SU-DHL-6 (cell line): Measurements from ENCODE around the gene CACNA1B.

Experiments
- H2AFZ ChIP-seq: fragments of 200-600 bp; sonication (generic); 2 replicates; pipeline ENCODE4 v1.6.1; 2014; ENCODE audit warnings: low read depth, mild to moderate bottlenecking, moderate library complexity, mixed read lengths, antibody characterized with exemption, low read length; ENCODE audit not compliant: severe bottlenecking
- H3F3A ChIP-seq: fragments of 200-600 bp; shearing (Covaris generic); 2 replicates; pipeline ENCODE4 v1.6.0; 2016; ENCODE audit warnings: antibody characterized with exemption, mild to moderate bottlenecking; ENCODE audit not compliant: insufficient read depth
- H3K27ac ChIP-seq: fragments of 200-600 bp; sonication (generic); 2 replicates; pipeline ENCODE4 v1.5.1; 2016; ENCODE audit warnings: low read depth, mild to moderate bottlenecking, low read length, moderate library complexity, mixed read lengths
- H3K27me3 ChIP-seq: fragments of 200-600 bp; sonication (generic), shearing (Covaris generic); 2 replicates; pipeline ENCODE4 v1.6.0; 2014; ENCODE audit warnings: mild to moderate bottlenecking, low read length
- H3K36me3 ChIP-seq: fragments of 200-600 bp; sonication (generic); 2 replicates; pipeline ENCODE4 v1.6.1; 2014; ENCODE audit warnings: mild to moderate bottlenecking, low read length, mixed read lengths
- H3K4me2 ChIP-seq: fragments of 300-600, 200-600 bp; shearing (Covaris generic), sonication (generic); 2 replicates; pipeline ENCODE4 v1.6.0; 2014; ENCODE audit warnings: low read length, low read depth, mild to moderate bottlenecking; ENCODE audit not compliant: poor library complexity, severe bottlenecking
- H3K4me3 ChIP-seq: fragments of 200-600 bp; sonication (generic); 2 replicates; pipeline ENCODE4 v1.5.1; 2014; ENCODE audit warnings: antibody characterized with exemption, low read length, mild to moderate bottlenecking, mixed read lengths; ENCODE audit not compliant: insufficient read depth, poor library complexity, severe bottlenecking
- H3K79me2 ChIP-seq: fragments of 200-600 bp; sonication (generic); 2 replicates; pipeline ENCODE4 v1.6.1; 2014; ENCODE audit warnings: mild to moderate bottlenecking, low read length, moderate library complexity; ENCODE audit not compliant: insufficient read depth
- H3K9ac ChIP-seq: fragments of 200-600 bp; sonication (generic); 2 replicates; pipeline ENCODE4 v1.7.0; 2014; ENCODE audit warnings: mild to moderate bottlenecking, low read length
- H3K9me2 ChIP-seq: fragments of 200-600 bp; sonication (generic); replicated peaks from 2 replicates; pipeline ENCODE4 v1.6.1; 2014; ENCODE audit warnings: low read length; ENCODE audit not compliant: insufficient read depth
- H3K9me3 ChIP-seq: fragments of 200-600 bp; sonication (generic); 2 replicates; pipeline ENCODE4 v1.6.1; 2014; ENCODE audit warnings: low read length, mixed read lengths; ENCODE audit not compliant: insufficient read depth
- H4K20me1 ChIP-seq: fragments of 200-600 bp; sonication (generic); 2 replicates; pipeline ENCODE4 v1.6.1; 2014; ENCODE audit warnings: low read depth, mild to moderate bottlenecking, antibody characterized with exemption, low read length, moderate library complexity, mixed read lengths
- CTCF ChIP-seq: fragments of 200-600 bp; sonication (generic); IDR thresholded peaks from one replicate; pipeline ENCODE4 v1.5.1; 2017; ENCODE audit warnings: antibody characterized with exemption, mild to moderate bottlenecking, low read length, moderate library complexity; ENCODE audit not compliant: insufficient read depth, poor library complexity, severe bottlenecking
- EZH2phosphoT487 ChIP-seq: fragments of 200-600 bp; sonication (generic), shearing (Covaris generic); conservative IDR thresholded peaks from 2 replicates; pipeline ENCODE4 v1.6.1; 2018; ENCODE audit warnings: mild to moderate bottlenecking, antibody characterized with exemption, low read length, moderate library complexity, mixed read lengths

CACNA1B gene

GRCh38 chr9:138120511-138121437 lies 243.2 kb downstream of the CACNA1B start:
- TF ChIP-seq EZH2phosphoT487, result no peak
- TF ChIP-seq CTCF, result no peak
- Histone ChIP-seq H3K9ac (no peak overlapping the region), H2AFZ (no peak overlapping the region), H4K20me1 (no peaks in the 10 kb centered on the region), H3K27me3 (no peaks in the 10 kb centered on the region), H3K9me2 (no peaks in the 10 kb centered on the region), H3F3A (no peaks in the 10 kb centered on the region), H3K9me3 (no peaks in the 10 kb centered on the region; the same call in 1 of the 2 replicates), H3K4me3 (no peak overlapping the region), H3K27ac (no peak overlapping the region), H3K4me2 (no peak overlapping the region), H3K36me3 (no peaks in the 10 kb centered on the region), H3K79me2 (no peaks in the 10 kb centered on the region)

GRCh38 chr9:138121438-138122050 lies 244.0 kb downstream of the CACNA1B start:
- no peak overlapping the region for H3K27ac ChIP-seq
- no peaks in the 10 kb centered on the region for H3K27me3 ChIP-seq
- H3K36me3 ChIP-seq, result no peaks in the 10 kb centered on the region
- no peak overlapping the region for H3K4me2 ChIP-seq
- H3K9ac ChIP-seq, result no peak overlapping the region
- TF ChIP-seq EZH2phosphoT487, result no peak
- H3F3A ChIP-seq, result no peaks in the 10 kb centered on the region
- H3K79me2 ChIP-seq, result no peaks in the 10 kb centered on the region
- H3K9me3 ChIP-seq, result no peaks in the 10 kb centered on the region; the same call in 1 of the 2 replicates
- no peaks in the 10 kb centered on the region for H4K20me1 ChIP-seq
- no peaks in the 10 kb centered on the region for H3K9me2 ChIP-seq
- H2AFZ ChIP-seq, result no peak overlapping the region
- H3K4me3 ChIP-seq, result no peak overlapping the region

- H3K27me3 ChIP-seq, result no peaks in the 10 kb centered on the region
Observed at GRCh38 chr9:138122201-138122600, 244.6 kb downstream of the CACNA1B start.

More at GRCh38 chr9:138122201-138122600, 244.6 kb downstream of the CACNA1B start:
- Histone ChIP-seq H3K36me3 (no peaks in the 10 kb centered on the region), H4K20me1 (no peaks in the 10 kb centered on the region), H3K9me3 (no peaks in the 10 kb centered on the region; the same call in 1 of the 2 replicates), H3K4me2 (no peak overlapping the region), H3K9ac (no peak overlapping the region), H2AFZ (no peak overlapping the region), H3F3A (no peaks in the 10 kb centered on the region), H3K9me2 (no peaks in the 10 kb centered on the region), H3K79me2 (no peaks in the 10 kb centered on the region), H3K4me3 (no peak overlapping the region), H3K27ac (no peak overlapping the region)
- TF ChIP-seq EZH2phosphoT487, result no peak
- no peak for TF ChIP-seq CTCF
